ENCODE results near the gene RNF123.

RNF123 gene

DNA sequence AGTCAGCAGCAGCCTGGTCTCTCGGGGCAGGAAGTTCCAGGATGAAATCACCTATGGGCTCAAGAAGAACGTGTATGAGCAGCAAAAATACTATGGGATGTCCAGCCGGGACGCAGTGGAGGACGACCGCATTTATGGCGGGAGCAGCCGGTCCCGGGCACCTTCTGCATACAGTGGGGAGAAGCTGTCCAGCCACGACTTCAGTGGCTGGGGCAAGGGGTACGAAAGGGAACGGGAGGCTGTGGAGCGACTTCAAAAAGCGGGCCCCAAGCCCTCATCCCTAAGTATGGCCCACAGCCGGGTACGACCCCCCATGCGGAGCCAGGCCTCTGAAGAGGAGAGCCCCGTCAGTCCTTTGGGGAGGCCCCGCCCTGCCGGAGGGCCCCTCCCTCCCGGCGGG lies 27.3 kb upstream of the RNF123 start:
- H3K9me3 ChIP-seq, result no peaks in the 10 kb centered on the region
- no peaks in the 10 kb centered on the region for H3K36me3 ChIP-seq
- no peak overlapping the region for H3K4me3 ChIP-seq (ENCODE audit: low read depth, low read length)
- no peak for DNase-seq
- TF ChIP-seq, protein P1, sequence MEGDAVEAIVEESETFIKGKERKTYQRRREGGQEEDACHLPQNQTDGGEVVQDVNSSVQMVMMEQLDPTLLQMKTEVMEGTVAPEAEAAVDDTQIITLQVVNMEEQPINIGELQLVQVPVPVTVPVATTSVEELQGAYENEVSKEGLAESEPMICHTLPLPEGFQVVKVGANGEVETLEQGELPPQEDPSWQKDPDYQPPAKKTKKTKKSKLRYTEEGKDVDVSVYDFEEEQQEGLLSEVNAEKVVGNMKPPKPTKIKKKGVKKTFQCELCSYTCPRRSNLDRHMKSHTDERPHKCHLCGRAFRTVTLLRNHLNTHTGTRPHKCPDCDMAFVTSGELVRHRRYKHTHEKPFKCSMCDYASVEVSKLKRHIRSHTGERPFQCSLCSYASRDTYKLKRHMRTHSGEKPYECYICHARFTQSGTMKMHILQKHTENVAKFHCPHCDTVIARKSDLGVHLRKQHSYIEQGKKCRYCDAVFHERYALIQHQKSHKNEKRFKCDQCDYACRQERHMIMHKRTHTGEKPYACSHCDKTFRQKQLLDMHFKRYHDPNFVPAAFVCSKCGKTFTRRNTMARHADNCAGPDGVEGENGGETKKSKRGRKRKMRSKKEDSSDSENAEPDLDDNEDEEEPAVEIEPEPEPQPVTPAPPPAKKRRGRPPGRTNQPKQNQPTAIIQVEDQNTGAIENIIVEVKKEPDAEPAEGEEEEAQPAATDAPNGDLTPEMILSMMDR (IDR thresholded peaks at IDR 0.05; ENCODE audit: low read depth, low read length), result no peak
- H3K4me1 ChIP-seq, result no peaks in the 10 kb centered on the region
- no peaks in the 10 kb centered on the region for H3K27me3 ChIP-seq

DNA sequence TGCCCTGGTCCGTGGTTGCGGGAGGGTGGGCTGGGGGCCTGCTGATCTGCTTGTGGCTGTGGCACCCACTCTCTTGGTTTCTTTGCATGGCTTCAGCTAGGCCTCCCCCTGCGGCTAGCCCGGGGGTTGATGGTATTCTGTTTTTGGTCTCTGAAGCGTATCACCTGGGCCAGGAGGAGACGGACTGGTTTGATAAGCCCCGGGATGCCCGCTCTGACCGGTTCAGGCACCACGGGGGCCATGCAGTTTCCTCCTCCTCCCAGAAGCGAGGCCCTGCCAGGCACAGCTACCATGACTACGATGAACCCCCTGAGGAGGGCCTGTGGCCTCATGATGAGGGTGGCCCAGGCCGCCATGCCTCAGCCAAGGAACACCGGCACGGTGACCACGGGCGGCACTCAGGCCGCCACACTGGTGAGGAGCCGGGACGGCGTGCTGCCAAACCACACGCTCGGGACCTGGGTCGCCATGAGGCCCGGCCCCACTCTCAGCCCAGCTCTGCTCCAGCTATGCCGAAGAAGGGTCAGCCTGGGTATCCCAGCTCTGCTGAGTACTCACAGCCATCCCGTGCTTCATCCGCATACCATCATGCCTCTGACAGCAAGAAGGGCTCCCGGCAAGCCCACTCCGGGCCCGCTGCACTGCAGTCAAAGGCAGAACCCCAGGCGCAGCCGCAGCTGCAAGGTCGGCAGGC lies 26.5 kb upstream of the RNF123 start:
- no peaks in the 10 kb centered on the region for H3K9me3 ChIP-seq
- TF ChIP-seq, protein P1 (IDR thresholded peaks at IDR 0.05; ENCODE audit: low read depth, low read length), result no peak
- no peak overlapping the region for H3K4me3 ChIP-seq (ENCODE audit: low read depth, low read length)
- H3K36me3 ChIP-seq, result no peaks in the 10 kb centered on the region
- H3K4me1 ChIP-seq, result no peaks in the 10 kb centered on the region
- DNase-seq, result no peak
- no peaks in the 10 kb centered on the region for H3K27me3 ChIP-seq

GRCh38 chr3:49663831-49664230 lies 25.5 kb upstream of the RNF123 start:
- Histone ChIP-seq H3K9me3 (no peaks in the 10 kb centered on the region), H3K4me3 (ENCODE audit: low read depth, low read length) (no peak overlapping the region), H3K36me3 (no peaks in the 10 kb centered on the region), H3K27me3 (no peaks in the 10 kb centered on the region), H3K4me1 (no peaks in the 10 kb centered on the region)
- TF ChIP-seq, protein P1 (IDR thresholded peaks at IDR 0.05; ENCODE audit: low read depth, low read length), result no peak
- no peak for DNase-seq

DNA sequence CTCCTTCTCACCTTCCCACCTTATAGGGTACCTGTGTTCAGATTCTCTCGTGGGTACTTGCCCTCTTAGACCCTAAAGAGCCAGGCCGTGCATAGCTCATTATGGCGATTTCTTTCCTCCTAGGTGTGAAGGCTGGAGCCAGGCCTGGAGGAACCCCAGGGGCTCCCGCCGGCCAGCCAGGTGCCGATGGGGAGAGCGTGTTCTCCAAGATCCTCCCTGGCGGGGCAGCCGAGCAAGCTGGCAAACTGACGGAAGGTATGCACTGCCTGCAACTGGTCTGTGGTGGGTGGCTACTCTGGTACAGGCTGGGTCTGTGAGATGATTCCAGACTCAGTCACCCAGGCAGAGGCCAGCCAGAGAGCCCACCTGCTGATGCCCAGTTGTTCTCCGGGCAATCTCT lies 25.1 kb upstream of the RNF123 start:
- Histone ChIP-seq H3K27me3 (no peaks in the 10 kb centered on the region), H3K4me1 (no peaks in the 10 kb centered on the region), H3K36me3 (no peaks in the 10 kb centered on the region), H3K4me3 (ENCODE audit: low read depth, low read length) (no peak overlapping the region), H3K9me3 (no peaks in the 10 kb centered on the region)
- TF ChIP-seq, protein P1 (IDR thresholded peaks at IDR 0.05; ENCODE audit: low read depth, low read length), result no peak
- DNase-seq, result no peak

DNA sequence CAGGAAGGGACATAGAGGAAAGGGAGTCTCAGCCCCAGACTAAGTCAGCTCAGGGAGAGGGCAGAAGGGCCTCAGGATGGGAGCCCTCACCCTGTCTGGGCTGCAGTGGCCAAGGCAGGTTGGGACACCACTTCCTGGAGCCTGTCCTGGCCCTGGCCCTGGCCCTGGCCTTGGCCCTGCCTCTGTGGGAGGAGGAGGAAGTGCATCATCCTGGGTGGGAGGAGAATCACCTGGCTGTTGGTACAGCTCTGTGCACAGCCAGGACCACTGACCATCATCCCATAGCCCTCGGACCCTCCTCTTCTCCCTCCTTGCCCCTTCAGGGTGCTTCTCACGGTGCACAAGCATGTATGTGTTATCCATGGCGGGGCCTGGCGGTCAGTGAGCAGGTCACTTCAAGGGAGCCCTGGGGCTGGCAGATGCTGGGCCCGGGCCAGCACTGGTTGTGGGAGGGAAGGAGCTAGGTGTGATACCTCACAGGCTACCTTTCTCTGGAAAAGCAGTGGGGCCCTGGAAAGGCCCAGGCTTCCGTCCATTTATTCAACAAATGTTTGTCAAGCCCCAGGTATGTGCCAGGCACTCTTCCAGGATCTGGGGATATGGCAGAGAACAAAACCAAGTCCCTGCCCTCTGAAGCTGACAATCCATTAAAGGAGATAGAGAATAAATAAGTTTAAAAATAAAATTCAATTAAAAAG lies 23.4 kb upstream of the RNF123 start:
- H3K4me3 ChIP-seq (ENCODE audit: low read depth, low read length), result no peak overlapping the region
- no peaks in the 10 kb centered on the region for H3K27me3 ChIP-seq
- H3K36me3 ChIP-seq, result no peaks in the 10 kb centered on the region
- no peaks in the 10 kb centered on the region for H3K9me3 ChIP-seq
- no peaks in the 10 kb centered on the region for H3K4me1 ChIP-seq
- no peak for DNase-seq
- TF ChIP-seq, protein P1 (IDR thresholded peaks at IDR 0.05; ENCODE audit: low read depth, low read length), result no peak

DNA sequence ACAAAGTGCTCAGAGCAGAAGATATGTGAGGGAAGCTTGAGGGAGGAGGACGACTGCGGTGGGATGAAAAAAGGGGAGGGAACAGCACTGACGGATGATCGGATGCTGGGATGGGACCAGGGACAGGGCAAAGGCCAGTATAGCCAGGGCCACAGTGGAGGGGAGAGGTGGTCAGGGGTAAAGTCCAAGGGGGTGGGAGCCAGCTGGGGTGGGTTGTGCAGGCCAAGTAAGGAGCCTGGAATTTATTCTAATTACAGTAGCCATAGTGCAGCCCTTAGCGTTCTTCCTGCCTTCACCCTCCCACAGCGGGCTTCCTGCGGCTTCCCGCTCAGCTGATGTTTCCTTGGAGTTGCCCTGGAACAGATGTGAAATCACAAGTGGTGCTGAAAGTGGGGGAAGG lies 22.8 kb upstream of the RNF123 start:
- no peak overlapping the region for H3K4me3 ChIP-seq (ENCODE audit: low read depth, low read length)
- H3K27me3 ChIP-seq, result no peaks in the 10 kb centered on the region
- H3K9me3 ChIP-seq, result no peaks in the 10 kb centered on the region
- TF ChIP-seq, protein P1 (IDR thresholded peaks at IDR 0.05; ENCODE audit: low read depth, low read length), result no peak
- DNase-seq, result no peak
- H3K36me3 ChIP-seq, result no peaks in the 10 kb centered on the region
- no peaks in the 10 kb centered on the region for H3K4me1 ChIP-seq

Measured in BE2C (cell line).